Measurements from ENCODE around the gene EFCAB3.
A peak's percentile ranks its signal among the peaks of the same experiment; 100 is the strongest.
"Not testable (repeated sequence)": the region's sequence is repeated elsewhere in the genome, so short reads cannot be mapped to it uniquely, and the experiment has no call there.

Gene EFCAB3

GRCh38 chr17:62380253-62380652 lies at the start of gene EFCAB3:
Gene EFCAB3 (plus strand): TSS chr17:62380553. CDS start chr17:62382980, 2,427 bp downstream.
- no peak for DNase-seq (ENCODE audit: low read depth in 2 of 2)

DNA sequence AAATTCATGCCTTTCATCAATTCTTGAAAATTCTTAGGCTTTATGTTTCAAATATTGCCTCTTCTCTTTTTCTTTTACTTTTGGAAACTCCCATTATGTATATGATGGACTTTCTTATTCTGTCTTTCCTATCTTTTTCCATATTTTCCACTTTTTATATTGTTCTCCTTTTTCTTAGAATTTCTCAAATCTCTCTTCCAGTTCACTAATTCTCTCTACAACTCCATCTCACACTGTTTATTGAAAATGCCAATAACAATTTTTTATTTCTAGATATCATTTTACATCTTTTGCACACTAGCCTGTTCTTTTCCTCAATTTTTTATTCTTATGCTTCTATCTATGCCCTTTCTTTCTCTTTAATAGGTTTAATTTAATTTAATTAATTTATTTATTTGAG lies 43.8 kb upstream of the EFCAB3 start:
- DNase-seq (ENCODE audit: low read depth in 2 of 2), result no peak

- no peak for DNase-seq (ENCODE audit: low read depth in 2 of 2)
Observed at GRCh38 chr17:62343764-62344270, 36.5 kb upstream of the EFCAB3 start.

GRCh38 chr17:62351176-62351575 lies 29.2 kb upstream of the EFCAB3 start:
- no peak for DNase-seq (ENCODE audit: low read depth in 2 of 2)

DNA sequence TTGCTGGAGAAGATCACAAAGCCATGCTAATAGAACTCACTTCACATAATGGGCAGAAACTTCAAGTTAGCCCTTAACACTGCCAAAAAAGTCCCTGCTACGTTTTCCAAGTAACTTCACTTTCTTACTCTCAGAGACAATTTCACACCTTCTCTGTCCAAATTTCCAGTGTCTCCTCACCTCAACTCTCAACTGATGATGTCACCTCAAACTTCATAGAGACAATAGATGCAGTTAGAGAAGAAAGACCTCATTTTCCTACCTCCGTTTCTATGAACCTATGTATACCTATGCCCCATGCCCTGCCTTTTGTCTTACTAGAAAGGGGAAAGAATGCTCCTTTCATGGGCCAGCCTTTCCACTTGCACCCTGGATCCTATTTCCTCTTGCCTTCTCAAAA lies 14.2 kb upstream of the EFCAB3 start:
- DNase-seq (ENCODE audit: low read depth in 2 of 2), result no peak

- no peak for DNase-seq (ENCODE audit: low read depth in 2 of 2)
Observed at GRCh38 chr17:62381561-62381960, 1.2 kb downstream of the EFCAB3 start.

GRCh38 chr17:62388856-62389255 lies 8.5 kb downstream of the EFCAB3 start:
- DNase-seq (ENCODE audit: low read depth in 2 of 2), result no peak

DNA sequence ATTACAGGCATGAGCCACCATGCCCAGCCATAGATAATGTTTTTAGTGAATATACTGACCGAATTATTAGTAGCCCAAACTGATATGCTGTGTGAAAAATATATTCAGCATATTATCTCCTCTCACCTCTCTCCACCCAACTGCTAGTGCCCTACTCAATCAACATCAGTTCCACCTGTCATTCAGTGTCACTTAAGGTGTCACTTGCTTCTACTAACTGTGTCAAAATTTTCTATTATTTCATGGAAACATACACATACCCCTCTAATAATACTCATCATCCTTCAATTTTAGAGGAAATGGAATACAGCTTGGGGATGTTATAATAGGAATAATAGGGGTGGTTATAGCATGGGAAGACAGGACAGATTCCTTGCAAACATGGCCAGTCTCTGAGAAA lies 12.6 kb downstream of the EFCAB3 start:
- DNase-seq (ENCODE audit: low read depth in 2 of 2), result no peak

DNA sequence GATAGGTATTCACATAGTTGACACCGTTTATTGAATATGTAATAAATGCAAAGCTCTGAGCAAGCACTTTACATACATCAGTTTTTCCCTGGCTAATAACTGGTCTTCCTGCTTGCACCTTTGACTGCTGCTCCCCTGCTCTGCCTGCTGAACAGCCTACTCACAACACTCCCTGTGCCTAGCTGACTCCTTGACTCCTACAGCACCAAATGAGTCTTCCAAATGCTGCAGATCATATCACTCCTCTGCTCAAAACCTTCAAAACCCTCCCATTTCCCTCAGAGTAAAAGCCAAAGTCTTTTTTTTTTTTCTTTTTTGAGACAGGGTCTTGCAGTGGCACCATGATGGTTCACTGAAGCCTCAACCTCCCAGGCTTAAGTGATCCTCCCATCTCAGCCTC lies 18.5 kb downstream of the EFCAB3 start:
- no peak for DNase-seq (ENCODE audit: low read depth in 2 of 2)

GRCh38 chr17:62405451-62405850 lies 25.1 kb downstream of the EFCAB3 start:
- no peak for DNase-seq (ENCODE audit: low read depth in 2 of 2)

DNA sequence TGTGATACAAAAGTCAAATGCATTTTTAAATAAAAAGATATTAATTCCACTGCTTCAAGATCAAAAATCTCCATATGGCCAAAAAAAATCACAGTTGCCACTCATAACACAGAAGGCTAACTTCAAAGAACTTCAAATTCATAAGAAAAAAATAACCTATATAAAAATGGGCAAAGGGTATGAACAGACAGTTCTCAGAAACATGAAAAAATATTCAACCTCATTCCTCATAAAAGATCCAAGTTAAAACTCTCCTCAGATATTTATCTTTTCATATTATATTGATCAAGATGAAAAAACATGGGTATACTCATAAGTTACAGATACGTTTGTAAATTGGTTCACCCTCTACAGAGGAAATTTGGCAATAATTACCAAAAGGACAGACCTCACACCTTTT lies 32.7 kb downstream of the EFCAB3 start:
- not testable (repeated sequence) for DNase-seq (ENCODE audit: low read depth in 2 of 2)

DNA sequence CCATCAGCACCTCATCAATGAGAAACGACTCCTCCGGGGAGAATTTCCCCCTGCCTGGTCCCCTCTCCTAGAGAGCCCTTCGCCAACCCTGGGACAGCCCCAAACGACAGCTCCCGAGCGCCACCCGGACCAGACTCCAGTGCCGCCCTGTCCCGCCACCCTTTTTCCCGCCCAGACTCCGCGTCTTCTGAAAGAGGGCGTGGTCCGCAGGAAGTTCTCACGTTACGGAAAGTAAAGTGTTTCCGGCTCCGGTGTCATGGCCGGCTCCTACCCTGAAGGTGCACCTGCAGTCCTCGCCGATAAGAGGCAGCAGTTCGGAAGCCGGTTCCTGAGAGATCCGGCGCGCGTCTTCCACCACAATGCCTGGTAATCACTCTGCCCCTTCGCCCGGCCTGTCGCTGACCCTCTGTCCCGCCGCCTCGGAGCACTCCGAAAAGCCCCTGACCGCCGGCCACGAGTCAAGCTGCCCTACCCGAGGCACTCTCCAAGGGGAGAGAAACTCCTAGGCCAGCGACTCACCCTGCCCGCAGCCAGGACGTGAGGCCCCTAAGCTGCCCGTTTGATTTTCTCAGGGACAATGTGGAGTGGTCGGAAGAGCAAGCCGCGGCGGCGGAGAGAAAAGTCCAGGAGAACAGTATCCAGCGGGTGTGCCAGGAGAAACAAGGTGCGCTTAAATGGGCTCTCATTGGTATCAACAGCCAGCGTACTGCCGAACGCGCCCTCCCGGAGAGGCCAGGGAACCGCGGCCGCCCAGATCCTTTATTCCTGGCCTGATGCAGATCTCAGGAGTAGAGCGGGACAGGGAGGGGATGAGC lies 43.5 kb downstream of the EFCAB3 start, which contains the start of gene METTL2A:
METTL2A (plus strand) TSS at position 251 of the 815 bp plus-strand sequence; CDS start at position 257, 6 bp downstream.
- DNase-seq (ENCODE audit: low read depth in 2 of 2), result peak; percentile 81 to 86

DNA sequence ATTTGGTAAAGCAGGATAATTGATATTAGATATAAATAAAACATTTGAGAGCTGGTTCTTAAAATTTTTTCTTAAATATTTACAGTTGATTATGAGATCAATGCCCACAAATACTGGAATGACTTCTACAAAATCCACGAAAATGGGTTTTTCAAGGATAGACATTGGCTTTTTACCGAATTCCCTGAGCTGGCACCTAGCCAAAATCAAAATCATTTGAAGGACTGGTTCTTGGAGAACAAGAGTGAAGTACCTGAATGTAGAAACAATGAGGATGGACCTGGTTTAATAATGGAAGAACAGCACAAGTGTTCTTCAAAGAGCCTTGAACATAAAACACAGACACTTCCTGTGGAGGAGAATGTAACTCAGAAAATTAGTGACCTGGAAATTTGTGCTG lies 45.9 kb downstream of the EFCAB3 start:
- DNase-seq (ENCODE audit: low read depth in 2 of 2), result not testable (repeated sequence)

DNA sequence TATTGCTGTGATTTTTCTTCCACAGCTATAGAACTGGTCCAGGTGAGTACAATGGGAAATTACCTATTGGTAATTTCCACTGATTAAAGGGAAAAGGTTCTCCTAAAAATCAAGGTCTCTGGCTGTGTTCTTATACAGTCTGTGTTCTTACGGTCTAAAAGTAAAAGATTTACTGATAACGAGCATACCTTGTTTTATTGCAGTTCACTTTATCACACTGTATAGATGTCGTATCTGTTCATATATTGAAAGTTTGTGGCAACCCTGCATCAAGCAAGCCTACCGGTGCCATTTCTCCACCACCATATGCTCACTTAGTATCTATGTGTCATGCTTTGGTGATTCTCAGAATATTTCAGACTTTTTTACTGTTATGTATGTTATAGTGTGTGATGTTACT lies 54.9 kb downstream of the EFCAB3 start:
- DNase-seq (ENCODE audit: low read depth in 2 of 2), result not testable (repeated sequence)

DNA sequence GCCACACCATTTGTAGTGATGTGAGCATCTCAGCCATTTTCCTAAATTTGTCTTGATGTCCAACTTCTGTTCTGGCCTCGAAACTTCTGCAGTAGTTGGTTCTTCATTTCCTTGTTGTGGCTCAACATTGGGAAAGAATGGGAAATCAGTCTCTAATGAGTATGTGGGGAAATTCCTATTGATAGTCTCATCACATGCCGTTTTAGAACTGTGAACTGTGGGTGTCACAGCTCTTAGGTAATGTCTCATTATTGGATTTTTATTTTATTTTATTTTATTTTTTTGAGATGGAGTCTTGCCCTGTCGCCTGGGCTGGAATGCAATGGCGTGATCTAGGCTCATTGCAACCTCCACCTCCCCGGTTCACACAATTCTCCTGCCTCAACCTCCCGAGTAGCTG lies 60.8 kb downstream of the EFCAB3 start:
- not testable (repeated sequence) for DNase-seq (ENCODE audit: low read depth in 2 of 2)

- no peak for DNase-seq (ENCODE audit: low read depth in 2 of 2)
Observed at GRCh38 chr17:62444063-62444462, 63.7 kb downstream of the EFCAB3 start.

GRCh38 chr17:62445791-62446190 lies 65.4 kb downstream of the EFCAB3 start:
- DNase-seq (ENCODE audit: low read depth in 2 of 2), result not testable (repeated sequence)

DNA sequence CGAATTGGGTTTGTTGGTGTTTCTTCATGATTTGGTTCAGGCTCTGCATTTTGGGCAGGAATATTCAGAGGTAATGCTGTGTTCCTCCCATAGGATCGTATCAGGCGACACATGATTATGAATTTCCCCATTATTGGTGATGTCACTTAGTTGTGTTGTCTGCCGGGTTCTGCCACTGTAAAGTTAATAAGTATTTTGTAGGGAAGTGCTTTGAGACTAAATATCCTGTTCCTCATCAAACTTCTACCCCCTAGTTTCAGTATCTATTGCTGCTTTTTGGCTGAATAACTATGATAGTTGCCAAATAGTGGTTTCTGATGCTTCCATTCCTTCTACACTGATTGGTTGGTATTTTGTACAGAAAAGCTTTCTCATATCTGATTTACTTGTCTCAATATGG lies 71.8 kb downstream of the EFCAB3 start:
- not testable (repeated sequence) for DNase-seq (ENCODE audit: low read depth in 2 of 2)

DNA sequence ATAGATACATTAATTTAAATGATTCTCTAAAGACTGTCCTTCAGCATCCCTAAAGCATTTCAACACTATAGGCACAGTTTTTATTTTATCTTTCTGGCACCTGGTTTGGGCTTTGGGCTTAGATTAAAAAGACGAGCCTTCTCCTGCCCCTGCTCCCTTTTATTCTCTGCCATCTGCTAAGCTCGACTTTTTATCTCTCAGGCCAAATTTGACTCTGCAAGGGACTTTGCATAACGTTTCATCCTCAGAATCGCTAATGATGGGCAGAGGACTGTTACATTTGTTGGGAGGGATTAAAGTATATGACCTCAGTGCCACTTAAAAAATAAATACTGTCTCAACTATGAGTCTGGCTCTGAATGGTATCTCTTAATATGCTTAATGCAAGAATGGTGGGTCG lies 72.7 kb downstream of the EFCAB3 start:
- not testable (repeated sequence) for DNase-seq (ENCODE audit: low read depth in 2 of 2)

DNA sequence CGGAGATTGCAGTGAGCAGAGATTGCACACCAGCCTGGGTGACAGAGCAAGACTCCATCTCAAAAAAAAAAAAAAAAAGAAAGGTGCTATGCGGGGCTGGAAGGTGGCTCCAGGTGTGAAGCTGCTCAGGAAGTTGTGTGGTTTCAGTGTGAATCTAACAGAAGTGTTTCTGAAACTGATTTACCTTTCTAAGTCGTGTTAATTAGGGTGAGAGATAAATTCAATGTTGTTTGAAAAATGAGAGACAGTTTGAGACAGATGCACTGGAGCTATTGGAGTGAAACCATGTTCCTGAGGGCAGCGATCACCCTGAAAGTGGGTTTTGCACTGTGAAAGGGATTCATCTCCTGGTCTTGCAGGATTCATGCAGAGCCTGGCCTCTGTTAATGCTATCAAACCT lies 73.3 kb downstream of the EFCAB3 start:
- DNase-seq (ENCODE audit: low read depth in 2 of 2), result not testable (repeated sequence)

- DNase-seq (ENCODE audit: low read depth in 2 of 2), result not testable (repeated sequence)
Observed at GRCh38 chr17:62454111-62454510, 73.8 kb downstream of the EFCAB3 start.

DNA sequence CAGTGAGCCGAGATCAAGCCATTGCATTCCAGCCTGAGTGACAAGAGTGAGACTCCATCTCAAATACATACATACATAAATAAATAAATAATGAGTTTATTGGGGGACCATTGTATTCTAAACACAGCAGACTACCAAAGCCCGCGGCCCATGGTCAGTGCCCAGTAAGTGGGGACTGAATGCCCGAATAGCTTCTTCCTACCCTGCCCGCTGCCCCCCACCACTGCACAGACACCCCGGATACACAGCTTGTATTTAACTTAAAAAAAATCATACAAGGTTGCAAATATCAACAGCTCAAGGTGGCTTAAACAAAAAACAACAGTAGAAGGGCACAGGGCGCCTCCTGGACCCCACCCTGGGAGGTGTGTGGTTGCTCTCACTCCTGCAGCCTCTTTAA lies 75.7 kb downstream of the EFCAB3 start:
- DNase-seq (ENCODE audit: low read depth in 2 of 2), result no peak

DNA sequence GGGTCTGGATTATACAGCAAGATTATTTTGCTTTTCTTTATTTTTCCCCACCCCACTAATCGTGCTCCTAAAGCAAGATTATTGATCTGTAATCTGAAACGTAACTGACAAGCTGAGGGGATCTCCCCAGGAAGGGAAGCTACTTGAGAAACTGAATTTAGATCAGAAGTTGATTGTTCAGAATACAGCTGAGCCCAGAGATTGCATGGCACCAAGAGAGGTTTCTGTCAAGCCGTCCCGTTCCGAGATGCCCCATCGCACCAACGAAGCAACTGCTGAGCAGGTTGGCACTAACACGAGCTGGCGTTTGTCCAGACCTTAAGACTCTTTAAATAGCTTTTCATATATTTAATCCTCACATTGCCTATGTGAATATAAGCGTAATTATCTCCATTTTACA lies 78.1 kb downstream of the EFCAB3 start:
- not testable (repeated sequence) for DNase-seq (ENCODE audit: low read depth in 2 of 2)
